AG08396 (cell line): ENCODE data around the gene LINGO3.

Source experiments
- DNase-seq: peaks from one replicate; pipeline ENCODE4 v3.0.0; 2012; ENCODE audit warnings: low spot score, mixed read lengths

The LINGO3 gene

DNA sequence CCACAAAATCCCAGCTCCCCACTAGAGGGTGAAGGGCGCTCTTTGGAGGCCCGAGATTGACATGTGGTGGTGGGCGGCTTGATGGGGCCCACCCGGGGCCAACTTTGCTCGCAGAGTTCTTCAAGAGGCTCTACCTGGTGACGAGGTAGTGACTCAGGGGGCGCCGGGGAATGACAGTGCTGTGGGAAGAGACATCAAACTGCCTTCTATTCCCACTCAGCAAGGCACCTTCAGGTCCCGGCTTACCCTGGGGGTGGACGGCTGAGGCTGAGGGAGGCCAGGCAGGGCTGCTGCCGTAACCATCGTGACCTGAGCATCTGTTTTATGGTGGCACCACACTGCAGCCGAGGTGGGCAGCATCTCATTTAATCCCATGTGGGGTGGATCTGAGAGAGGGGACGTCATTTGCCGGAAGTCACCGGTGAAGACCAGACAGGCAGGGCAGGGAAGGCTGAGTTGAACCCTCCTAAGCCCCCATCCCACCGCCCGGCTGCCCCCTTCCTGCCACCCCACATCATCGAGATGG is 1.6 kb downstream of the LINGO3 start:
- DNase-seq, result no peak

DNA sequence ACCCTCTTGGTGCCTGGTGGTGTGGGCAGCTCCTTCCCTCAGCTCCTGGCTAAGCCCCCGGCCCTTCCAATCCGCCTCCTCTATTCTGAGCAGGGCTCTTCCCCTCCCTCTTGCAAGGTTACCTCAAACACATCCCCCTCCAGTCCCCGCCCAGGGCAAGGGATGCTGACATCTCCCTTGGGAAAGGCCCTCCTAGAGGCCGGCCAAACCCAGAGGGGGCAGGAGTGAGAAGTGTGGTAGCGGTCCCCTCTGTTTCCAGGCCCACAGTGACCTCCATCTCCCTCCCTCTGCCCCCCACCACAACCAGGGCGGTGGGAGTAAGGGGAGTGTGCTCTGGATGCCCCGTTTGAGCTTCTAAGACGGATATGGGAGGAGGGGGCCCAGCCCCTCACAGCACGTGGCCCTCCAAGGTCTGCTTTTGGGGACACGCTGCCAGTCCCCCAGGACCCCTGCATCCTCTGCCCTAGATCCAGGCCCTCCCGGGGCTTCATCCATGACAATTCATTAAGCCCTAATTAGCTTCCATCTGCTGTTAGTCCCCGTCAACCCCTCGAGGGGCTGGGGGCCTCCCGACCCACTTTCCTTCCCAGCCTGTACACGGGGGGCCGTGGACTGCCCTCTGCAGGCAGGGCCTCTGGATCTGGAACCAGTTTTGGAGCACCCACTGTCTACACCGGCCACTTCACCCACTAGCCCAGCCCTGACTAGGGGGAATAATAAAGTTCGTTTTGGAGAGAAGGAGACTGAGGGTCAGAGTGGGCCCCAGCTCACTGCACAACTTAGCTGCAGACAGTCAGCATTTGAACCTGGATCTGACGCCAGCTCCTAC is 2.3 kb downstream of the LINGO3 start:
- no peak for DNase-seq

DNA sequence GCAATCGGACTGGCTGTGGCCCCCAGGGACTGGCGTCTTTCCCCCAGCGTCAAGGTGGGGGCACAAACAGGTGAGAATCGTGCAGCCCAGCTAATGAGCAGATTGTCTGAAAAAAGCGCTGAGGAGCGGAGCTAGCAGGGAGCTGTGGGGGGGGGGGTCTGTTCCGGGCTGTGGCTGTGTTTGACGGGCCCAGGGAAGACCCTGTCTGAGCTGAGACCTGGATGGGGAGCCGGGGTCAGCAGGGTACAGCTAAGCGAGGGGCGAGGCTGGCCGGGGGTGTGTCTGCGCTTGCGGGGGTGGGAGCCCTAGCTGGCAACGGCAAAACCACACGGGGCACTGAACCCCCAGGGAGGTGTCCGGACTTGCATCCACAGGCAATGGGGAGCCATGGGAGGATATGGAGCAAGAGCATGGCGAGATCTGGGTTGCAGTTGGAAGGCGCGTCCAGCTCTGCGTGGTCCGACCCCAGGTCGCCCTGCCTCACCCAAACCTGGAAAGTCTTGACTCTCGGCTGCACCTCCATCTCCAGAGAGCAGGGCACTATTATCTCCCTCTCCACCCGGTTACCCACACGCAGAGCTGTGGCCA is 4.6 kb downstream of the LINGO3 start:
- no peak for DNase-seq

DNA sequence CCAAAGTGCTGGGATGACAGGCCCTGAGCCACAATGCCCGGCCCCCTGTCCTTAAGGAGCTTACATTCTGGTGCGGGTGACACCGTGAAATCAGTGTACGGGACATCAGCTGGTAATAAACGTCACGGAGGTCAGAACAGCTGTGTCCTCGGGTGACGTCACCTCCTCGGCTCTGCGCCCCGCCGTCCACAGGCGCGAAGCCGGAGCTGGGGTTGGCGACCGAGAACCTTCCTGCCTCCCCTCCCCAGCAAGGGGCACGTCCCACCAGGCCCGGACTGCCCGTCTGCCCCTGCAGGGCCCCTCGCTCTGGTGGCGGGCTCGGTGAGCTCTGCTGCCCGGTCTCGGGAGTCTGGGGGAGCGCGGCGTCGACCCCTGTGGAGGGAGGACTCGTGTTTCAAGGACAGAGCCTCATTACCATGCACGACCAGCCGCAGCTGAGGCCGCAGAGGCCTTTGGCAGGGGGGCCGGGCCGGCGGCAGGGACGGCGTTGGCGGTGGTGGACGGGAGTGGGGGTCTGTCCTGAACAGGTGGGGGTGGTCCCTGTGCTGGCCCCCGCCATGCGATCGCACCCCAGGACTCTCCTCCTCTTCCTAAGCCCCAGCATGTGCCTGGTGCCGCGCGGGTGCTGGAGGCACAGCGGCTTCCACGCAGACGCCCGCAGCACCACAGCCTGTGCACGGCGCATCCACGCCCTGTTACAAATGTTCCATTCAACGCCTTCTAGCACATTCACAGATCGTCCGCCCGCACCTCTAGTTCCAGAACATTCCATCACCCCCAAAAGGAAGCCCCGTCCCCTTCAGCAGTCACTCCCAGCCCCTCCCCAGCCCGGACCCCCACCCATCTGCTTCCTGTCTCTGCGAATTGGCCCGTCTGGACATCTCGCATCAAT is 5.4 kb downstream of the LINGO3 start:
- DNase-seq, result peak; percentile 82

DNA sequence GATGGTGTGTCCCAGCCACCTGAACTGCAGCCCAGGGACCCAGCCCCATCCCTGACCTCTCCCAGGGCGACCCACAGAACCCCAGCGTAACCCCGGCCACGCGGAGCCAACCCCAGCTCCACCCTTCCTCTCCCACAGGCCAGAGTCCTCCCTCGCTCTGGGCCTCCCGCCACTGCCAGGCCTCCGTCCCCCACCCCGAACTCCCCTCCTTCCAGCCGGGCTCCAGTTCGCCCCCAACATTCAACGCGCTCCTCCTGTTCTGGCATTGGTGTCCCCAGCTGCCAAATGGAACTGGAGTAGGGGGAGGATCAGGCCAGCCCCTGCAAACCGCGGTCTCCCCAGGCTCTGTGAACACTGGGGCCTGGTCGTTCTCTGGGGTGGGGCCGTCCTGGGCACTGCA is 7.4 kb downstream of the LINGO3 start:
- no peak for DNase-seq

DNA sequence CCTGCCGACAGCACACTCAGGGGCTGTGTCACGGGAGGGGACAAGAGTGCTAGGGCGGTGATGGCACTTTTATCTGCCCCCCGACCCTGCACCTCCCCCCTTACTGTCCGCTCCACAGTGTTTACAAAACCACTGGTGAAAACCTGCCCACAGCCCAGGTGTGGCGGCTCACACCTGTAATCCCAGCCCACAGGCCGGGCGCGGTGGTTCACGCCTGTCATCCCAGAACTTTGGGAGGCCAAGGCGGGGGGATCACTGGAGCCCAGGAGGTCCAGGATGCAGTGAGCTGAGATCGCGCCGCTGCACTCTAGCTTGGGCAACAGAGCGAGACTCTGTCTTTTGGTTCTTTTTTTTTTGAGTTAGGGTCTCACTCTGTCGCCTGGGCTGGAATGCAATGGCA is 11.8 kb downstream of the LINGO3 start:
- no peak for DNase-seq

DNA sequence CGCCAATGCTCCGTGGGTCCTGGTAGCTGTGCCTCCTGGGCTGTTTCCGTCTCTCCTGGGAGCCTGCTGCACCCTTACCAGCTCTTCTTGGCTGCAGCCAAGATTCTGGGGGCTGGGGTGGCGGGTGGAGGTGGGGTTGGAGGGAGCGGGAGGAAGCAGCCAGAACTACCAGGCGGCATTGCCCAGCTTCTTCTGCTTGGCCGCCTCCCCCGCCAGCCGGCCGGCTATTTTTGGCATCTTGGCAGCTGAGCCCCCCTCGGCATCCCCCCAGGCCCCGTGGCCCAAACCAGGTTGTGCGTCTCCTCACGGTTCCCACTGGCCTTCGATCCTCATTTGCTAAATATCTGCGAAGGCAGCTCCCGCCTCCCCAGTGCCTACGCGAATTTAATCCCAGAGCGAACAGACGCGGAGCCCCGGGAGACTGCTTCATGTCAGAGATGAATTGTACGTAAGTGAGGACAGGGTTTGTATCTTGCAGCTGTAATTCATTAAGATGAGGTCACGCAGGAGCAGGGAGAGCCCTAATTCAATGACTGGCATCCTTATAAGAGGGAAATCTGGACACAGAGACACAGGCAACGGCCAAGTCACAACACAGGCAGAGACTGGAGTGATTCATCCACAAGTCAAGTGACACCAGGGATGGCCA is 13.1 kb downstream of the LINGO3 start:
- peak; percentile 82 for DNase-seq

DNA sequence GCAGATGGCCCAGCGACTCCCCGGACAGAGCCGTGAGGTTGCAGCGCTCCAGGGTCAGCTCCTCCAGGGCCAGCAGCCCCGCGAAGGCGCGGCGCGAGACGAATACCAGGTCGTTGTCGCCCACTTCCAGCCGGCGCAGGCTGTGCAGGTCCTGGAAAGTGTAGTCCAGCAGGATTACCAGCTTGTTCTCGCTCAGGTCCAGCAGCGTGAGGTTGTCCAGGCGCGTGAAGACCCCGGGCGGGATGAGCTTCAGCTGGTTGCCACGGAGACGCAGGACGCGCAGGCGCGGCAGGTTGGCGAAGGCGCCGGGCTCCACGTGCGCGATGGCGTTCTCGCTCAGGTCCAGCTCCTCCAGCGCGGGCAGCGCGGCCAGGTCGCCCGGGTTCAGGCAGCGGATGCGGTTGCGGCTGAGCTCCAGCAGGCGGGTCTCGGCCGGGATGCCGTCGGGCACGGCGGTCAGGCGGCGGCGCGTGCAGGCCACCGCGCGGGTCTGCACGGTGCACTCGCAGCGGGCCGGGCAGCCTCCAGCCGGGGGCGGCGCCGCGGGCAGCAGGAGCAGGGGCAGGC is 16.7 kb downstream of the LINGO3 start:
- DNase-seq, result no peak

DNA sequence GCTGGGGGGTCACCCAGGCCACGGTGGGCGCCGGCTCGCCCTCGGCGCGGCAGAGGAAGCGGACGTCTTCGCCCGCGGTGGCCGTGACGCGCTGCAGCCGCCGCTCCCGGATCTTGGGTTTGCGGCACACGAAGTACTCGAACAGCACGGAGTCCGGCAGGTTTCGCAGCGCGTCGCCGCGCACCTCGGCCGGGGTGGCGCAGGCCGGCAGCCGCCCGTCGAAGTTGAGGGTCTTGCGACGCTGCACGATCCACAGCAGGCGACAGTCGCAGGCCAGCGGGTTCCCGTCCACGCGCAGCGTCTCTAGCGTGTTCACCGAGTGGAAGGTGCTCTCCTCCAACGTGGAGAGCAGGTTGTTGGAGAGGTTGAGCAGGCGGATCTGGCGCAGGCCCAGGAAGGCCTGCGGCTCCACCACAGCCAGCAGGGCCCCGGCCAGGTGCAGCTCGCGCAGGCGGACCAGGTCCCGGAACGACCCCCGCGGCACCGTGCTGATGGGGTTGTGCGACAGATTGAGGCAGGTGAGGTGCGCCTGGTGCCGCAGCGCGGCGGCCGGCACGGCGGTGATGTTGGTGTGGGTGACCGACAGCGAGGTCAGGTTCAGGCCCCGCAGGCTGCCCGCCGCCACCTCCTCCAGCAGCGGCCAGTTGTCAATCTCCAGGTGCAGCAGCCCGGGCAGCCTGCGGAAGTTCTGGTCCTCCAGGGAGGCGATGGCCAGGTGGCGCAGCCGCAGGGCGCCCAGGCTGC is 17.3 kb downstream of the LINGO3 start:
- no peak for DNase-seq

DNA sequence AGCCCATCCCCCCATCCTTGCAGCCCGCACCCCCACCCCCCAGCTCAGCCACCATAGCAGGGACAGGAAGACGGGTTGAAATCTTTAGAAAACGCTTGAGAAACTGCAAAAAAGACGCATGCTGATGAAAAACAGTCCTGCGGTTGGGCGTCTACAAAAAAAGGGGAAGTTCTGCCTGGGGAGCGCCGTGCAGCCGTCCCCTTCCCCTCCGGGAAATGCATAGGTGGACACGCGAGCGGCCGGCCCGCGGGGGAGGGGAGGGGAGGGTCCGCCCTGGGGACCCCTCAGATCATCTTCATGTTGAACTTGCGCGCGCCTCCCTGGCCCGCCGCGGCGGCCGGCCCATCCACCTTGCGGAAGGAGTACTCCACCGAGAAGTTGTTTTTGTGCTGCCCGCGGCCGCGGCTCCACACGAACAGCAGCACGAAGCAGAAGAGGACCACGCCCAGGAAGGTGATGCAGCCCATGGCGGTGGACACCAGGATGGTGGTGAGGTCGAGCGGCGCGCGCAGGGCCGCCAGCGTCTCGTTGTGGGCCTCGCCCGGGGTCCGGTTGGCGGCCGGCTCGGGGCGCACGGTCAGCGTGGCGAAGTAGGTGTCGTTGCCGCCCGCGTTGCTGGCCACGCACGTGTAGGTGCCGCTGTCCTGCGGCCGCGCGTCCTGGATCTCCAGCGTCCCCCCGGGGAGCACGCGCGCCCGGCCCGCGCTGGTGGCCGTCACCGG is 18.1 kb downstream of the LINGO3 start:
- DNase-seq, result no peak

DNA sequence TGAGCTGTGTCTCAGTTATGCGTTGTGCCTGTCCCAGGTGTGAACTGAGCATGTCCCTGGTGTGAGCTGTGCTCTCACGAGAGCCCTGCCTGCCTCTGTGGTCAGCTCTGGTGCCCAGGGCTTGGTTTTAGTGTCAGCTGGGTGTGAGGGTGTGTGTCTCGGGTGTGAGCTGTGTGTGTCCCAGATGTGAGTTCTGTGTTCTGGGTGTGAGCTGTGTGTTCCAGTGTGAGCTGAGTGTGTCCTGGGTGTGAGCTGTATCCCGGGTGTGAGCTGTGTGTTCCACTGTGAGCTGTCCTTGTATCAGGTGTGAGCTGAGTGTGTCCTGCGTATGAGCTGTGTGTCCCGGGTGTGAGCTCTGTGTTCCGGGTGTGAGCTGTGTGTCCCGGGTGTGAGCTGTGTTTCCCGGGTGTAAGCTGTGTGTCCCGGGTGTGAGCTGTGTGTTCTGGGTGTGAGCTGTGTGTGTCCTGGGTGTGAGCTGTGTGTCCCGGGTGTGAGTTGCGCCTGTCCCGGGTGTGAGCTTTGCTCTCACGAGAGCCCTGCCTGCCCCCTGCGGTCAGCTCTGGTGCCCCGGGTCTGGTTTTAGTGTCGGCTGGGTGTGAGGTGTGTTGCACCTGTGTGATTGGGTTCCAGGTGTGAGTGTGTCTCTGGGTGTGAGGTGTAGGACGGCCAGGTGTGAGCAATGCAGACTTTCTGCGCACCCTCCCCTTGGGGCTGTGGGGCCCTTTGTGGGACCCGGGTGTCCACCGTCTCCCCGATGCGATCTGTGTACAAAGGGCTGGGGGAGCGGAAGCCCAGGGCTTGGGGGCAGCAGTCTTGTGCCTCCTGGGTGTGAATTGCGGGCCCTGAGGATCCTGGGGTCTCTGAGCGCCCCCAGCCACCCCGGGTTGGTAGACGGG is 18.9 kb downstream of the LINGO3 start:
- DNase-seq, result no peak

DNA sequence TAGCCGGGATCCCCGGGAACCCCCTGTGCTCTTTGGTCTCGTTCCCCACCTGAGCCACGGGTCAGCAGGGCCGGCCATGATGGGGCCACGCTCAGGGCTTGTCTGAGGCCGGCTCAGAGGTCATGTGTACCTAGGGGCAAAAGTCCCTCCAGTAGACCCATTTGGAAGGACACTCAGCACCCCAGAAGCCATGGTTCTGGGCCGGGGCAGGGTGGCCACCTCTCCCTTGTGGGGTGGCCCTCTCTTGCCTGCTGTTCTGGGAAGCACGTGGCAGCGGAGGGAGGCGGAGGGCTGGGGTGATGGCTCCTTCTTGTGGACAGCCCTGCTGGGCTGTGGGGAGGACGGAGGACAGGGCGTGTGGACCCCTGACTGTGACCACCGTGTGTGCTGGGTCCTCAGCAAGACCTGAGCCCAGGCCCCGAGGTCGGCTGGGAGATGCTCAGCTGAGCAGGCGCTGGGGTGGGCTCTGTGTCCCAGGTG is 19.6 kb downstream of the LINGO3 start:
- no peak for DNase-seq

DNA sequence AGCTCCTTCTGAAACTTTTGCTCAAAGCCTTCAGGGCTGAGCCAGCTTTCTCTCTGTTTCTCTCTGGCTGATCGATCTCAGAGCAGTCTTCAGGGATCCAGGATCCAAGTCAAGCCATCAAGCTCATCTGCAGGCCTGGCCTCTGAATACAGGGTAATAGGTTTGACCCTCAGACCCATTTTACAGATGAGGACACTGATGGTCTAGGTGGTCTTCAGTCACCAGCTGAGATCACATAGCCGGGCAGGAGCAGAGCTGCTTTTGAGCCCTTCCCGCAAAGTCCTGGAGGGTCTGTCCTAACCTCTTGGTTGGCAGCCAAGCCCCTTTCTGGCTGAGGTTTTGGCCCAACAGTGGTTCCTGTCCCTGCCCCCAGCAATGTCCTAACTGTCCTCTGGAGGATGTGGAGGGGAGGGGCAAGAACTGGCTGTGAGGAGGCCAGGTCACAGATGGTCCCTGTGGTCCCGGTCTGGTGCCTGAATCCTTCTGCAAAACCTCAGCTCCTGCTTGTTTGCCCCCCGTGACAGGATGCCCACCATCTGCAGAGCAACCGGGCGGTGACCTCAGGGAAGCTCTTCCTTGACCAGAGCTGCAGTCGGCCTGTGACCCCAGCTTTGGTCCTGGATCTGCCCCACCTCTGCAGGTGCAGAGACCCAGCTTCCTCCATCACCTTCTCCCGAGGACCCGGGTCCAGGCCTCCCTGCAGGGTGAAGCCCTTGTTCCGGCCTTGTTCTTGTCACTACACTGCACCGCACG is 20.2 kb downstream of the LINGO3 start:
- no peak for DNase-seq

DNA sequence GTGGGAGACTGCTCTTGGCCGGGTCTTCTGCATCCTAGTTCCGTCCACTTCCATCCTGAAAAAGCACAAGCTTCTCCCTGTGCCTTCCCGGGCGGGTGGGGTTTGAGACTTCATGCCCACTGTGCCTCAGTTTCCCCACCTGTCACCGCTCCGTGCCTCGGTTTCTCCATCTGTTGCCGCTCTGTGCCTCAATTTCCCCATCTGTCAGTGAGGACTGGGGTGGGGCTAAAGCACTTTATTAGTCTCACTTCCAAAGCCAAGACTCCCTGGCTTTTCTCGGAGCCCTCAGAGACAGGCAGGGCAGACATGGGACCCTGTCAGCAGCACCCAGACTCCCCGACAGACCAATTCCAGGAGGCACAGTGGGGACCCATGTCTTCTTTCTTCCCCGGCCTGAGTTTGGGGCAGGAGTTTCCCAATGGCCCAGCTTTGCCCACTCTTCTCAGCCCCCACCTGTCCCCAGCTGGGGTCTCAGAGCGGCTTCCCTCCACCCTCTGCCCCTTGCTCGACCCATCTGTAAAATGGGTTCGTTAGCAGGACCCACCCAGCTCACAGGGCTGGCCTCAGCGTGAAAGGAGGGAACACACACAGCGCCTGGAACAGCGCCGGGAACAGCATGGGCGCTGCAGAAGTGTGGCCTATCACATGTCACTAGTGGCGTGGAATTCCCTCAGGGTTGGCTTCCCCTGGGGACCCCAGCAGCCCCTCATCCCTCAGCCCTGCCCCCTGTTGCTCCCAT is 21.4 kb downstream of the LINGO3 start:
- DNase-seq, result no peak

DNA sequence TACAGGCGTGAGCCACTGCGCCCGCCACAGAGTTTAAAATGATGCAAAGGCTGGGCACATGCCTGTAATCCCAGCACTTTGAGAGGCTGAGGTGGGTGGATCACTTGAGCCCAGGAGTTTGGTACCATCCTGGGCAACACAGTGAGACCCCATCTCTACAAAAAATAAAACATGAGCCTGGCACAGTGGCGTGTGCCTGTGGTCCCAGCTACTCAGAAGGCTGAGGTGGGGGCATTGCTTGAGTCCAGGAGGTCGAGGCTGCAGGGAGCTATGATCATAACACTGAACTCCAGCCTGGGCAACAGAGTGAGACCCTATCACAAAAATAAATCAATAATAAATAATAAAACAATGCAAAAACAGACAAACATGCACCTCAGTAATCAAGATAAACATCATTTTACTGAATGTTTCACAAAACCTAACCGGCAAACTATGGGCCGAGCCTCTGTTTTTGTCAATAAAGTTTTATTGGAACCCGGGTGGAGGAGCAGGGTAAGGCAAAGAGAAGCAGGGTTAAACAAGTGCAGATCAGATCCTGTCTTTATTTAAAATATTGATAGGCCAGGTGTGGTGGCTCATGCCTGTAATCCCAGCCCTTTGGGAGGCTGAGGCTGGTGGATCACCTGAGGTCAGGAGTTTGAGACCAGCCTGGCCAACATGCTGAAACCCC is 24.0 kb downstream of the LINGO3 start:
- DNase-seq, result no peak

DNA sequence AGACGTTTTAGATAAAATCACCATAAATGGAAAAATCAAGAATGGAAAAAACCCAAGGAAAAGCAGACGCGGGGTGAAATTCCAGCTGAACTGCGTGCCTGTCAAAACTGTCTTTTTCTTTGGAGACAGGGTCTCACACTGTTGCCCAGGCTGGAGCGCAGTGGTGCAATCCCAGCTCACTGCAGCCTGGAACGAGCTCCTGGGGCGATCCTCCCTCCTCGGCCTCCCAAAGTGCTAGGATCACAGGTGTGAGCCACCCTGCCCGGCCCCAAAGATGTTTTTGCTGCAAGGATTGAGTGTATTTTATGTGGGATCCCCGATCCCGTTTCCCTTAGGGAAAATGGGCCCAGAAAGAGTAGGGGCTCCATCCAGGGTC is 25.1 kb downstream of the LINGO3 start:
- no peak for DNase-seq
